NCI-H2227 treated with DMSO at 0.1 percent for 48 hours (cell line): ENCODE measurements around the gene LRIG3.
"Not testable (repeated sequence)": the region's sequence is repeated elsewhere in the genome, so short reads cannot be mapped to it uniquely, and the experiment has no call there.

Experiments used
- DNase-seq: peaks from one replicate; lab custom pipeline; 2025; lab: John Stamatoyannopoulos, UW

The LRIG3 gene

DNA sequence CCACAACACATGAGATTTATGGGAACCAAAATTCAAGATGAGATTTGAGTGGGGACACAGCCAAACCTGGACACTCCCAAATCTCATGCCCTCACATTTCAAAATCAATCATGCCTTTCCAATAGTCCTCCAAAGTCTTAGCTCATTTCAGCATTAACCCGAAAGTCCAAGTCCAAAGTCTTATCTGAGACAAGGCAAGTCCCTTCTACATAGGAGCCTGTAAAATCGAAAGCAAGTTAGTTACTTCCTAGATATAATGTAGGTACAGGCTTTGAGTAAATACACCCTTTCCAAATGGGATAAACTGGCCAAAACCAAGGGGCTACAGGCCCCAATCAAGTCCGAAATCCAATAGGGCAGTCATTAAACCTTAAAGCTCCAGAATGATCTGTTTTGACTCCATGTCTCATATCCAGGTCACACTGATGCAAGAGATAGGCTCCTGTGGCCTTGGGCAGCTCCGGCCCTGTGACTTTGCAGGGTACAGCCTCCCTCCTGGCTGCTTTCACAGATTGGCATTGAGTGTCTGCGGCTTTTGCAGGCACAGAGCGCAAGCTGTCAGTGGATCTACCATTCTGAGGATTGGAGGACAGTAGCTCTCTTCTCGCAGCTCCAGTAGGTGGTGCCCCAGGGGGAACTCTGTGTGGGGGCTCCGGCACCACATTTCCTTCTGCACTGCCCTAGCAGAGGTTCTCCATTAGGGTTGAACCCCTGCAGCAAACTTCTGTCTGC is 60.1 kb downstream of the LRIG3 start:
- no peak for DNase-seq

DNA sequence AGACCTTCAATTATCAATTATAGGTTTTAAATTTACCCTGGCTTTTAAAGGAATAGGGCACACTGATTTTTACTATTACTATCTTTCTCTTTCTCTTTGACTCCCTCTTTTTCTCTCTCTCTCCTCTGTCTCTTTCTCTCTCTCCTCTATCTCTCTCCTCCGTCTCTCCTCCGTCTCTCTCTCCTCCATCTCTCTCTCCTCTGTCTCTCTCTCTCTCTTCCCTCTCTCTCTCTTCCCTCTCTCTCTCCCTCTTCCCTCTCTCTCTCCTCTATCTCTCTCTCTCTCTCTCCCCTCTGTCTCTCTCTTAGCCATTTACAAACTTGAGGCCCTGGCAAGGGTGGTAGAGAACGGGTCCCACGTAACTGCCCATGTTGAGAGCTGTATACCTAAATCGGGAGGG is 62.3 kb downstream of the LRIG3 start:
- DNase-seq: no peak

DNA sequence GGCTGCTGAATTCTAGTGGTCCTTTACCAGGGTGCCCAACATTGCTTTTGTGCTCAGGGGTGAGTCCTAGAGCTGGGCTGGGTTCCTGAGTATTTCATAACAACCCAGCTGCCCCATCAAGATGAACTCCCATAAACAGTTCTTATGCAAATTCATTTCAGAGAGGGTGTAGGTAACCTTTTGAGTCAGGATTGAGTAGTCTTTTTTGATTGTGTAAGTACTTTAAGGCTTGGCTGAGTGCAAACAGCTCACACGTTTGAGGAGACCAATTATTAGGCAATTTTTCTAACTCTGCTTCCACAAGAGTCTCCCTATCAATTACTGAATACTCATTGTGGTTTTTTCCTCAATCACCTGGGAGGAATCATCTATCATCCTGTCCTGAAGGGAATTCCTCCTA is 63.1 kb downstream of the LRIG3 start:
- DNase-seq: not testable (repeated sequence)

DNA sequence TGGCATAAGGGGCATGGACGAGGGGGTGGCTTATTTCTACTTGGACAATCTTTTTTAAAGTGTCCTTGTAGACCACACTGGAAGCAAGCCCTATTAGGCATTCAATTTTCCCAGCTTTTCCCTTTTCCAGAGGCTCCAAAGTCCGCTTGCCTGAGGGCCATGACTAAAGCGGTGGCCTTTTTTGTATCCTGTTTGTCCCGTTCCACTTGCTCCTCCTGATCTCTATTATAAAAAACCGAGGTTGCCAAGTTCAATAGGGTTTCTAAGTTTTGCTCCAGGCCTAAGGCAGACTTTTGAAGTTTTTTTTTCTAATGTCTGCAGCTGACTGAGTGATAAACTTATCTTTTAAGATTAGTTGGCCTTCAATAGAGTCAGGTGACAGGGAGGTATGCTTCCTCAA is 64.7 kb downstream of the LRIG3 start:
- DNase-seq: not testable (repeated sequence)

DNA sequence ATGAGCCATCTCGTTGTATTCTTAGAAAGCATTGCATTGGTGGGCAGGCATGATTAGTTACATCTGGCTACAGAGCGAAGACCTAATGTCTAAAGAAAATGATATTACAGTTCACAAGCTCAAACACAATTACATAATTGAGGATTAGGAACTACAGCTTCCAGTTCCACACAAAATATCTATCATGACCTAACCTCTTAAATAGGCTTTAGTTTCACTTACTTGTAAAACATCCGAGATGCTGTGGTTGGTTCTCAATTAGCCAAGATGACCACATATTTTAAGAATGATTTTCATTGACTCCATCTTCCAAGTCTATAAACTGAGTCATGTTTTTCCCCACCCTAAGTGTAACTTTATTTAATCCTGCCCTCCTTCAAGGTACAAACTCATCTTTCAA is 69.5 kb downstream of the LRIG3 start:
- DNase-seq: no peak

DNA sequence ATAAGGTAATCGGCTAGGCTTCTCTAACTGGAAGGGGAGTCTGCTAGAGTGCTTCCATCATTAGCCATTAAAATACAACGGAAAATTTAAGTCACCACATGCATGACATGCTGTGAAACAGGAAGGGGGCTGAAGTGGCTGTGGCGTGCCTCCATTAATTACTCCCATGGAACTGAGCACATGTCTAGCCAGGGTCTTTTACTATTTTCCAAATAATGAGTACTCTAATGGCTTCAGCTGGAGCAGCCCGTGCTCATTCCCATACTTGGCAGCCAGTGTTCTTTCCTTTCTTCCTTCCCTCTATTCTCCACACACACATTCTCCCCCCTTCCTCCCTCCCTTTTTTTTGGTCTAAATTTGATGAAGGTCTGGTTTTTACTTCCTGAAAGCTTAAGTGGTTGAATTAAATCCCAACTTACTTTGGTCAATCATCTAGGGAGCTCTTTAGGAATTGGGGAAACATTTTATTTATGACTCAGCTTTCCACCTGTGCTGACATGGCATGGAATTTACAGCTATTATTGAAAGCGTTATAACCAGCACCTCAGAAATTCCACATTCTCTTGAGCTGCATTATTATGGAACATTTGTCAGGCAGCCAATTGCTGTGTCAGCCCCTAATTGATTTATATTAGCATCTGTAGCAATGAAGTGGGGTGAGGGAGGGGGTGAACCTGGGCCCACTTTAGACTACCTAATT is 72.3 kb downstream of the LRIG3 start:
- DNase-seq: no peak

DNA sequence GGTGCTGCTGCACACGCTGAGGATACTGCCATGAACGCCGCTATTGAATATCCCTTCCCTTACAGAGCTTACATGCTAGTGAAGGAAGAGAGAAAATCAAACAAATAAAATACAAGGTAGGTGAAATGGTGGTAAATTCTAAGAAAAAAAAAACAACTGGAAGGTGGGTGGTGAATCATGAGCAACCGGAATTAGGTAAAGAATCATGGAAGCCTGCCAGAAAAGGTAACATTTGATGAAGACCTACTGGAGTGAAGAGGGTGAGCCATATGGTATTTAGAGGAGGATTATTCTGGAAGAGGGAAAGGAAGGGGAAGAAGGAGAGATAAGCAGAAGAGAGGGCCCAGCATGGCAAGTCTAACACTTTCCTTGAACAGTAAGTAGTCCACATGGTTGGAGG is 76.1 kb downstream of the LRIG3 start:
- DNase-seq: no peak

DNA sequence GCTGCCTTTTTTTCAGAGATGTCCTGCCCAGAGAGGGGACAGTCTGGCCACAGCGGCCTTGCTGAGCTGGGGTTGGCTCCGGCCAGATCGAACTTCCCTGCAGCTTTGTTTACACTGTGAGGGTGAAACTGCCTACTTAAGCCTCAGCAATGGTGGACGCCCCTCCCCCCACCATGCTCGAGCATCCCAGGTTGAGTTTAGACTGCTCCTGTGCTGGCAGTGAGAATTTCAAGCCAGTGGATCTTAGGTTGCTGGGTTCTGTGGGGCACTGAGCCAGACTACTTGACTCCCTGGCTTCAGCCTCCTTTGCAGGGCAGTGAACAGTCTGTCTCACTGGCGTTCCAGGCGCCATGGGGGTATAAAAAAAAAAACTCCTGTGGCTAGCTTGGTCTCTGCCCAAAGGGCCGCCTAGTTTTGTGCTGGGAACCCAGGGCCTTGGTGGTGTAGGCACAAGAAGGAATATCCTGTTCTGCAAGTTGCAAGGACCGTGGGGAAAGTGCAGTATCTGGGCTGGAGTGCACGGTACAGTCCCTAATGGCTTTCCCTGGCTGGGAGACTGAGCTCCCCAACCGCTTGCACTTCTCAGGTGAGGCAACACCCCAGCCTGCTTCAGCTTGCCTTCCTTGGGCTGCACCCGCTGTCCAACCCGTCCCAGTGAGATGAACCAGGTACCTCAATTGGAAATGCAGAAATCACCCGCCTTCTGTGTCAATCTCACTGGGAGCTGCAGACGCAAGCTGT is 79.1 kb downstream of the LRIG3 start:
- DNase-seq: no peak

DNA sequence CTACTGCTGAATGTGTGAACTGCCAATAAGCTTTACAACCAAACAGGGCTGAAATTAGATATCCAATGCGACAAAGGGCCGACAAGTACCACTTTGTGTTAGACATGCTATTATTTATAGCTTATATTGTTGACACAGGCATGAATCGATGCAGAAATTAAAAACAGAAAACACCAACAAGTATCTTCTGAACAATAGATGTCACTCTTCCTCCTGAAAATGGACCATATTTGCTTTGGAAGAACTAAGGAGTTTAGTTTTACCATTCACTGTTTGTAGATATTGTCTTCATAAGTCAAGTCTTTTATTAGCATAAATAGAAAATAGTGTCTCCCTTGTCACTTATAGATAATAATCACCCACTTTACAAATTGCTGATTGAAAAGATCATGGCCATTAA is 86.5 kb downstream of the LRIG3 start:
- DNase-seq: no peak

DNA sequence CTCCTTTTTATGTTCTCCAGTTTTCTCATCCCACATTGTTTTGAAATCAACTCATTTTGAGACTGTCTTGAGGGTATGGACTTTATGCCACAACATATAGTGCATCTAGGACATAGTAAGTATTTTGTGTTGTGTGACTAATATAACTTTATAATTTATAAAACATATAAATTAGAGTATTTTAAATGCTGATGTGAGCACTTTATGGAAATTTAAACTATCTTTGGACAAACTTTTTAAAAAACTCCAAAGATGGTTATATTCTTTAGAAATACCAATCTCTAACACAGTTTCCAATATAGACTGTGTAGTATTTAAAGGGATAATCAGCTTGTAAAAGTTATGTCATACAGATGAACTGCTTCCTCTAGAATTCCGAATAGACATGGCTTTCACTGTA is 87.4 kb downstream of the LRIG3 start:
- no peak for DNase-seq
